WTC11 (cell line): ENCODE measurements around the gene BABAM2.

Experiments
- CTCF ChIP-seq: fragments of 200-600 bp; IDR thresholded peaks from 2 replicates; pipeline ENCODE4 v1.8.0; 2022; ENCODE audit warnings: antibody characterized with exemption
- NFYB ChIP-seq: sonication (generic); formaldehyde crosslinking; conservative IDR thresholded peaks from 2 replicates; pipeline ENCODE4 v1.8.0; 2022; ENCODE audit warnings: low read depth, missing genetic modification reagents
- USF1 ChIP-seq: sonication (generic); formaldehyde crosslinking; IDR thresholded peaks from 2 replicates; pipeline ENCODE4 v1.8.0; 2022; ENCODE audit warnings: mild to moderate bottlenecking, missing genetic modification reagents

- TF ChIP-seq CTCF (no peak), USF1 (CRISPR knock-in tag) (no peak), NFYB (CRISPR knock-in tag) (no peak)
Observed at GRCh38 chr2:27889774-27890145, 769 bp upstream of the BABAM2 start.
